ENCODE measurements around the gene ERMN. TPM values are rescaled to one million over a fixed set of nuclear protein-coding genes. Genes with fewer than 3 reads are reported as not detected.
"Not testable (repeated sequence)": the region's sequence is repeated elsewhere in the genome, so short reads cannot be mapped to it uniquely, and the experiment has no call there.

ERMN gene
- total and polyA plus RNA-seq, 2 donors (not counting 1 experiment from before 2014, with no cell fraction given): 0.17 TPM; not detected in 1

DNA sequence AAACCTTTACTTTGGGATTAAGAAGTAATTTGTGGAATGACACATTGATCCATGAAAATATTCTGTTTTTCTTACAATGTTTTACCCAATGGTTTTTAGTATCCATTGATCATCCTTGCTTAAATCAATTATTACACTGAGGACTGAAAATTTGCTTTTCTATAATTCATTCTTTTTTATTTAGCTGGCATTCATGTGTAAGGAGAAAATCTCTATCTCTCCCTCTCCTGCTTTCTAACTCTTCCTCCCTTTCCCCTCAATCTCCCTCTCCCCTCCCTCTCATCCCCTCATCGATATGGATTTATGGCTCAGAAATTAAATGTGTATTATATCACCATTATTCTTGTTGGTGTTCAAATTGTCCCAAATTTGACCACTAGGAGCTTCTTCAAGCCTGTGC lies 38.5 kb downstream of the ERMN start:
- no peaks in the 10 kb centered on the region for H3K4me1 ChIP-seq (ENCODE audit: control insufficient read depth, extremely low read depth, insufficient read depth, low read length)
- no peak overlapping the region for H2AFZ ChIP-seq (ENCODE audit: low read length)
- H3K4me3 ChIP-seq (replicated peaks in 1 of 4; ENCODE audit: control extremely low read depth in 1 of 4, insufficient read depth in 1 of 4, low read depth in 3 of 4, low read length in 4 of 4): no peak overlapping the region
- H3K36me3 ChIP-seq (ENCODE audit: control insufficient read depth, insufficient read depth, low read length): no peaks in the 10 kb centered on the region
- H3K27ac ChIP-seq (ENCODE audit: insufficient read depth, low read length): no peak overlapping the region
- H3K9me3 ChIP-seq (ENCODE audit: control insufficient read depth, insufficient read depth, low read depth, low read length): no peaks in the 10 kb centered on the region
- H4K20me1 ChIP-seq (ENCODE audit: control insufficient read depth, extremely low read depth, insufficient read depth, low read length): no peaks in the 10 kb centered on the region
- H3K4me2 ChIP-seq (ENCODE audit: extremely low read depth, insufficient read depth, low read length): no peak overlapping the region
- no peak for DNase-seq (ENCODE audit: low read depth in 2 of 2)
- TF ChIP-seq, protein P1, sequence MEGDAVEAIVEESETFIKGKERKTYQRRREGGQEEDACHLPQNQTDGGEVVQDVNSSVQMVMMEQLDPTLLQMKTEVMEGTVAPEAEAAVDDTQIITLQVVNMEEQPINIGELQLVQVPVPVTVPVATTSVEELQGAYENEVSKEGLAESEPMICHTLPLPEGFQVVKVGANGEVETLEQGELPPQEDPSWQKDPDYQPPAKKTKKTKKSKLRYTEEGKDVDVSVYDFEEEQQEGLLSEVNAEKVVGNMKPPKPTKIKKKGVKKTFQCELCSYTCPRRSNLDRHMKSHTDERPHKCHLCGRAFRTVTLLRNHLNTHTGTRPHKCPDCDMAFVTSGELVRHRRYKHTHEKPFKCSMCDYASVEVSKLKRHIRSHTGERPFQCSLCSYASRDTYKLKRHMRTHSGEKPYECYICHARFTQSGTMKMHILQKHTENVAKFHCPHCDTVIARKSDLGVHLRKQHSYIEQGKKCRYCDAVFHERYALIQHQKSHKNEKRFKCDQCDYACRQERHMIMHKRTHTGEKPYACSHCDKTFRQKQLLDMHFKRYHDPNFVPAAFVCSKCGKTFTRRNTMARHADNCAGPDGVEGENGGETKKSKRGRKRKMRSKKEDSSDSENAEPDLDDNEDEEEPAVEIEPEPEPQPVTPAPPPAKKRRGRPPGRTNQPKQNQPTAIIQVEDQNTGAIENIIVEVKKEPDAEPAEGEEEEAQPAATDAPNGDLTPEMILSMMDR (conservative IDR thresholded peaks at IDR 0.05 in 1 of 2, IDR thresholded peaks at IDR 0.05 in 1 of 2; ENCODE audit: low read depth in 1 of 2, low read length in 2 of 2): no peak
- no peak for TF ChIP-seq EZH2 (IDR thresholded peaks at IDR 0.05; ENCODE audit: low read length, missing control alignments)
- no peak overlapping the region for H3K9ac ChIP-seq (ENCODE audit: insufficient read depth, low read length)
- no peaks in the 10 kb centered on the region for H3K79me2 ChIP-seq (ENCODE audit: control insufficient read depth, insufficient read depth, low read length)
- H3K27me3 ChIP-seq (ENCODE audit: control insufficient read depth, insufficient read depth, low read length): no peaks in the 10 kb centered on the region

DNA sequence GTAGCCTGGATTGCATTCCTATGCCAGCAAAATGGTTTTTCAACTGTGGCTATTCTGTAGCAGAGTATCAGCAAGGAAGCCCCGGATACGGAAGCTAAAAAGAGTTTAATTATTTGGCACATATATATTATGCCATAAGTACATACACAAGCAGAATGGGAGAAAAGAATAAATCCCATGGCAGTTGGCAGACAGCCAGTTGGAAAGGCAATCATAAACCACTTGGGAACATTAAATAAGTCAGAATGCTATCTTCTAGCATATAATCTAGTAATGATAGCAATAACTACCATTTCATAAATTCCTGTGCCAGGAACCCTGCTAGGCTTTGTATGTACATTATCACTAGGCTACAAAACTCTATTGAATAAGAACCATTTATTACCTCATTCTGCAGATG lies 42.2 kb downstream of the ERMN start:
- Histone ChIP-seq H4K20me1 (ENCODE audit: control insufficient read depth, extremely low read depth, insufficient read depth, low read length) (no peaks in the 10 kb centered on the region), H3K27ac (ENCODE audit: insufficient read depth, low read length) (no peak overlapping the region), H3K4me2 (ENCODE audit: extremely low read depth, insufficient read depth, low read length) (no peak overlapping the region), H3K4me3 (replicated peaks in 1 of 4; ENCODE audit: control extremely low read depth in 1 of 4, insufficient read depth in 1 of 4, low read depth in 3 of 4, low read length in 4 of 4) (no peak overlapping the region), H3K36me3 (ENCODE audit: control insufficient read depth, insufficient read depth, low read length) (no peaks in the 10 kb centered on the region), H3K9me3 (ENCODE audit: control insufficient read depth, insufficient read depth, low read depth, low read length) (no peaks in the 10 kb centered on the region), H3K79me2 (ENCODE audit: control insufficient read depth, insufficient read depth, low read length) (no peaks in the 10 kb centered on the region), H2AFZ (ENCODE audit: low read length) (no peak overlapping the region), H3K27me3 (ENCODE audit: control insufficient read depth, insufficient read depth, low read length) (no peaks in the 10 kb centered on the region), H3K4me1 (ENCODE audit: control insufficient read depth, extremely low read depth, insufficient read depth, low read length) (no peaks in the 10 kb centered on the region), H3K9ac (ENCODE audit: insufficient read depth, low read length) (no peak overlapping the region)
- DNase-seq (ENCODE audit: low read depth in 2 of 2): no peak
- TF ChIP-seq, protein P1 (conservative IDR thresholded peaks at IDR 0.05 in 1 of 2, IDR thresholded peaks at IDR 0.05 in 1 of 2; ENCODE audit: low read depth in 1 of 2, low read length in 2 of 2): no peak
- no peak for TF ChIP-seq EZH2 (IDR thresholded peaks at IDR 0.05; ENCODE audit: low read length, missing control alignments)

DNA sequence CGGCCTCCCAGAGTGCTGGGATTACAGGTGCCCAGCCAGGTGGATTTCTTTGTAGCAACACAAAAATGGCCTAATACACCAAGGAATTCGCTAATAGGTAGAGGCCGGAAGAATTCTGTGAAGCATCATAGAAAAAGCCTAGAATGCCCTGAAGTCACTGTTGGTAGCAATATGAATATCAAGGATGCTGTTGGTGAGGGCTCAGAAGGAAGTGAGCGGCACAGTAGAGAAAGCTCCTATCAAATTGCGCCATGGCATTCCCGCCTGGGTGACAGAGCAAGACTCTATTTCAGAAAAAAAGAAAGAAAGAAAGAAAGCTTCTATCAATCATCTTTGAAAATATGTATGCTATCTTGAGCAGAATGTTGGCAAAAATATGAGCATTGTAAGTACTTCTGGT lies 44.3 kb downstream of the ERMN start:
- H3K4me3 ChIP-seq (replicated peaks in 1 of 4; ENCODE audit: control extremely low read depth in 1 of 4, insufficient read depth in 1 of 4, low read depth in 3 of 4, low read length in 4 of 4): no peak overlapping the region
- DNase-seq (ENCODE audit: low read depth in 2 of 2): no peak
- no peaks in the 10 kb centered on the region for H3K36me3 ChIP-seq (ENCODE audit: control insufficient read depth, insufficient read depth, low read length)
- no peaks in the 10 kb centered on the region for H3K79me2 ChIP-seq (ENCODE audit: control insufficient read depth, insufficient read depth, low read length)
- no peak overlapping the region for H2AFZ ChIP-seq (ENCODE audit: low read length)
- H3K4me2 ChIP-seq (ENCODE audit: extremely low read depth, insufficient read depth, low read length): no peak overlapping the region
- no peaks in the 10 kb centered on the region for H3K27me3 ChIP-seq (ENCODE audit: control insufficient read depth, insufficient read depth, low read length)
- TF ChIP-seq, protein P1 (conservative IDR thresholded peaks at IDR 0.05 in 1 of 2, IDR thresholded peaks at IDR 0.05 in 1 of 2; ENCODE audit: low read depth in 1 of 2, low read length in 2 of 2): no peak
- no peak for TF ChIP-seq EZH2 (IDR thresholded peaks at IDR 0.05; ENCODE audit: low read length, missing control alignments)
- no peak overlapping the region for H3K27ac ChIP-seq (ENCODE audit: insufficient read depth, low read length)
- H3K4me1 ChIP-seq (ENCODE audit: control insufficient read depth, extremely low read depth, insufficient read depth, low read length): no peaks in the 10 kb centered on the region
- H3K9ac ChIP-seq (ENCODE audit: insufficient read depth, low read length): no peak overlapping the region
- H4K20me1 ChIP-seq (ENCODE audit: control insufficient read depth, extremely low read depth, insufficient read depth, low read length): no peaks in the 10 kb centered on the region
- H3K9me3 ChIP-seq (ENCODE audit: control insufficient read depth, insufficient read depth, low read depth, low read length): no peaks in the 10 kb centered on the region

DNA sequence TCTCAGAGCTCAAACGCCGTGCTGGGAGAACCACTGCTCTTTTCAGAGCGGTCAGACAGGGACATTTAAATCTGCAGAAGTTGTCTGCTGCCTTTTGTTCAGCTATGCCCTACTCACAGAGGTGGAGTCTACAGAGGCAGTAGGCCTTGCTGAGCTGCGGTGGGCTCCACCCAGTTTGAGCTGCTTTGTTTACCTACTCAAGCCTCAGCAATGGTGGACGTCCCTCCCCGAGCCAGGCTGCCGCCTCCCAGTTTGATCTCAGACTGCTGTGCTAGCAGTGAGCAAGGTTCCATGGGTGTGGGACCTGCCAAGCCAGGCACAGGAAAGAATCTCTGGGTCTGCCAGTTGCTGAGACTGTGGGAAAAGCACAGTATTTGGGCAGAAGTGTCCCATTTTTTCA lies 46.3 kb downstream of the ERMN start:
- not testable (repeated sequence) for H3K9ac ChIP-seq (ENCODE audit: insufficient read depth, low read length); H2AFZ ChIP-seq (ENCODE audit: low read length); H3K9me3 ChIP-seq (ENCODE audit: control insufficient read depth, insufficient read depth, low read depth, low read length); H4K20me1 ChIP-seq (ENCODE audit: control insufficient read depth, extremely low read depth, insufficient read depth, low read length); H3K36me3 ChIP-seq (ENCODE audit: control insufficient read depth, insufficient read depth, low read length); H3K4me2 ChIP-seq (ENCODE audit: extremely low read depth, insufficient read depth, low read length); DNase-seq (ENCODE audit: low read depth in 2 of 2); H3K79me2 ChIP-seq (ENCODE audit: control insufficient read depth, insufficient read depth, low read length); H3K27me3 ChIP-seq (ENCODE audit: control insufficient read depth, insufficient read depth, low read length); H3K4me3 ChIP-seq (replicated peaks in 1 of 4; ENCODE audit: control extremely low read depth in 1 of 4, insufficient read depth in 1 of 4, low read depth in 3 of 4, low read length in 4 of 4); H3K27ac ChIP-seq (ENCODE audit: insufficient read depth, low read length); H3K4me1 ChIP-seq (ENCODE audit: control insufficient read depth, extremely low read depth, insufficient read depth, low read length)

Data from fibroblast of lung (primary cell).